Astrocyte (in vitro differentiated cells and primary cell): ENCODE data around the gene JAKMIP1. TPM values are rescaled to one million over a fixed set of nuclear protein-coding genes. Genes with fewer than 3 reads are reported as not detected.

Experiments used
- DNase-seq: peaks from one replicate; pipeline ENCODE4 v3.0.0-alpha.2; 2010; ENCODE audit warnings: low read depth
- FAIRE-seq: peaks from 2 replicates; lab custom pipeline; 2011; peaks lifted over from hg19 to GRCh38; lab: Jason Lieb, UNC
- H2AFZ ChIP-seq: 2 replicates; pipeline ENCODE4 v1.6.0; 2012; ENCODE audit warnings: low read depth, low read length, inconsistent platforms
- H3K27ac ChIP-seq: 2 replicates; pipeline ENCODE4 v1.5.1; 2011; ENCODE audit warnings: low read depth, low read length, inconsistent platforms
- H3K27me3 ChIP-seq: 2 replicates; pipeline ENCODE4 v1.6.0; 2011; ENCODE audit warnings: low read length, inconsistent platforms; ENCODE audit not compliant: insufficient read depth
- H3K36me3 ChIP-seq: 2 replicates; pipeline ENCODE4 v1.5.1; 2011; ENCODE audit warnings: low read length, inconsistent platforms; ENCODE audit not compliant: insufficient read depth
- H3K4me1 ChIP-seq: 2 replicates; pipeline ENCODE4 v1.5.1; 2011; ENCODE audit warnings: low read length, inconsistent platforms; ENCODE audit not compliant: insufficient read depth
- H3K4me2 ChIP-seq: 2 replicates; pipeline ENCODE4 v1.6.0; 2012; ENCODE audit warnings: low read length, inconsistent platforms
- H3K4me3 ChIP-seq: 2 replicates; pipeline ENCODE4 v1.5.1; 2011; ENCODE audit warnings: low read depth, mild to moderate bottlenecking, low read length, inconsistent platforms; ENCODE audit not compliant: insufficient read depth
- H3K79me2 ChIP-seq: 2 replicates; pipeline ENCODE4 v1.6.0; 2012; ENCODE audit warnings: mild to moderate bottlenecking, low read length, inconsistent platforms; ENCODE audit not compliant: insufficient read depth
- H3K9ac ChIP-seq: 2 replicates; pipeline ENCODE4 v1.6.0; 2012; ENCODE audit warnings: mild to moderate bottlenecking, low read length, inconsistent platforms
- H3K9me3 ChIP-seq: 2 replicates; pipeline ENCODE4 v1.5.1; 2012; ENCODE audit warnings: low read depth, mild to moderate bottlenecking, low read length, inconsistent platforms; ENCODE audit not compliant: insufficient read depth
- H4K20me1 ChIP-seq: 2 replicates; pipeline ENCODE4 v1.6.0; 2012; ENCODE audit warnings: low read length, inconsistent platforms; ENCODE audit not compliant: insufficient read depth
- H3K27ac Mint-ChIP-seq: one replicate; pipeline ENCODE4 v1.8.0; 2021; ENCODE audit warnings: mild to moderate bottlenecking, mixed read lengths; ENCODE audit not compliant: unreplicated experiment
- H3K27me3 Mint-ChIP-seq: one replicate; pipeline ENCODE4 v1.8.0; 2021; ENCODE audit warnings: low read depth, mixed read lengths; ENCODE audit not compliant: unreplicated experiment
- H3K36me3 Mint-ChIP-seq: one replicate; pipeline ENCODE4 v1.8.0; 2021; ENCODE audit warnings: low read depth, mixed read lengths; ENCODE audit not compliant: unreplicated experiment
- H3K4me1 Mint-ChIP-seq: one replicate; pipeline ENCODE4 v1.8.0; 2021; ENCODE audit warnings: low read depth, mixed read lengths; ENCODE audit not compliant: unreplicated experiment
- H3K4me3 Mint-ChIP-seq: one replicate; pipeline ENCODE4 v1.8.0; 2021; ENCODE audit warnings: mild to moderate bottlenecking, moderate library complexity, mixed read lengths; ENCODE audit not compliant: unreplicated experiment
- H3K9me3 Mint-ChIP-seq: one replicate; pipeline ENCODE4 v1.8.0; 2021; ENCODE audit warnings: mild to moderate bottlenecking, mixed read lengths; ENCODE audit not compliant: unreplicated experiment
- EZH2 ChIP-seq: IDR thresholded peaks from 2 replicates; pipeline ENCODE4 v1.6.1; 2012; ENCODE audit warnings: mild to moderate bottlenecking, low read length, inconsistent platforms; ENCODE audit not compliant: insufficient read depth
- total RNA-seq: library from RNA; stranded (reverse); gene quantifications from 2 replicates; pipeline ENCODE4 v1.2.1, GENCODE V29; 2021
- TF ChIP-seq, protein P1 (sequence below): IDR thresholded peaks from 2 replicates; pipeline ENCODE4 v1.5.1; 2011; ENCODE audit warnings: low read depth, mild to moderate bottlenecking, inconsistent platforms, low read length, moderate library complexity; ENCODE audit not compliant: insufficient read depth

Gene JAKMIP1
- total RNA-seq, 1 donor from 2014 or later: 0.50 TPM

DNA sequence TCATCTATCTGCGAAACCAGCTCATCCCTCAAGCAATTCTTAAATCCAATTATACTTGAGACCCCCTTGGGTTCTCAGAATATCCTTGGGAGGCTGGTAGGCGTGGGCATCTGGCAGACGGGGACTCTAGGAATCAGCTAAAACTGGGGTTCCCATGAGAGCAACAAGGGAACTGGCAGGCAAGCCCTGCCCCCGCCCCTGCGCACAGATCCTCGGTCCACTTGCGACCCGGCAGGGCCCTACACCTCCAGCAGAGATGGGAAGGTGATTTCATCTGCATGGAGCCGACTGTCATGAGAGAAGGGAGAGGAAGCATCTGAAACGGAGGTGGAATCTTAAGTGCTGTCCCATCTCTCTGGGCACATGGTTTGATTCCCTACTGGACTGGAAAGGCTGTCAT, 172.2 kb downstream of the JAKMIP1 start:
- H4K20me1 ChIP-seq: no peaks in the 10 kb centered on the region
- DNase-seq (no peak), FAIRE-seq (no peak)
- Mint-ChIP-seq H3K4me1 (peaks cover 26% of the 10 kb centered on the region), H3K27ac (no peak overlapping the region), H3K36me3 (no peaks in the 10 kb centered on the region), H3K27me3 (peaks cover 26% of the 10 kb centered on the region), H3K9me3 (no peaks in the 10 kb centered on the region), H3K4me3 (no peak overlapping the region)
- H3K4me3 ChIP-seq: no peak overlapping the region
- no peaks in the 10 kb centered on the region for H3K36me3 ChIP-seq
- no peaks in the 10 kb centered on the region for H3K9me3 ChIP-seq
- H3K9ac ChIP-seq: no peak overlapping the region
- no peaks in the 10 kb centered on the region for H3K27me3 ChIP-seq
- H3K4me2 ChIP-seq: no peak overlapping the region
- no peaks in the 10 kb centered on the region for H3K4me1 ChIP-seq
- TF ChIP-seq EZH2: no peak
- TF ChIP-seq, protein P1, sequence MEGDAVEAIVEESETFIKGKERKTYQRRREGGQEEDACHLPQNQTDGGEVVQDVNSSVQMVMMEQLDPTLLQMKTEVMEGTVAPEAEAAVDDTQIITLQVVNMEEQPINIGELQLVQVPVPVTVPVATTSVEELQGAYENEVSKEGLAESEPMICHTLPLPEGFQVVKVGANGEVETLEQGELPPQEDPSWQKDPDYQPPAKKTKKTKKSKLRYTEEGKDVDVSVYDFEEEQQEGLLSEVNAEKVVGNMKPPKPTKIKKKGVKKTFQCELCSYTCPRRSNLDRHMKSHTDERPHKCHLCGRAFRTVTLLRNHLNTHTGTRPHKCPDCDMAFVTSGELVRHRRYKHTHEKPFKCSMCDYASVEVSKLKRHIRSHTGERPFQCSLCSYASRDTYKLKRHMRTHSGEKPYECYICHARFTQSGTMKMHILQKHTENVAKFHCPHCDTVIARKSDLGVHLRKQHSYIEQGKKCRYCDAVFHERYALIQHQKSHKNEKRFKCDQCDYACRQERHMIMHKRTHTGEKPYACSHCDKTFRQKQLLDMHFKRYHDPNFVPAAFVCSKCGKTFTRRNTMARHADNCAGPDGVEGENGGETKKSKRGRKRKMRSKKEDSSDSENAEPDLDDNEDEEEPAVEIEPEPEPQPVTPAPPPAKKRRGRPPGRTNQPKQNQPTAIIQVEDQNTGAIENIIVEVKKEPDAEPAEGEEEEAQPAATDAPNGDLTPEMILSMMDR: no peak
- H3K79me2 ChIP-seq: no peaks in the 10 kb centered on the region
- no peak overlapping the region for H3K27ac ChIP-seq
- no peak overlapping the region for H2AFZ ChIP-seq

DNA sequence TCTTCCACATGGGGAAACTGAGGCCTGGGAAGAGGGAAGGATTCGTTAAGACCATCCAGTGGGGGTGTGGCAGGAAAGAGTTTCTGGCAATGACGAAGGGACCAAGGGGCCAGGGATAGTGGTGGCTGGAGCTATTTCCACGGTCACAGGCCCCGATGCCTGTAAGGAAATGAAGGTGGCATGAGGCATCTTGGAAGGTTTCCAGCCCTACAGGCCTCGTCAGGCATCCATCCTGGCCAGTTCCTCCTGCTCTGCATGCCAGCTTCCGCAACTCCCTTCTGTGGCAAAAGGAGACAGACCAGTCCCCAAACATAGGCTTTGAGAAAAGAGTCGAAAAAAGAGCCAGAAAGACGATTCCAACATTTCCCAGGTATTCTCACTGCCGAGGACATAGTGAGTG, 173.0 kb downstream of the JAKMIP1 start:
- no peak overlapping the region for H3K27ac ChIP-seq
- no peaks in the 10 kb centered on the region for H3K27me3 ChIP-seq
- TF ChIP-seq EZH2: no peak
- TF ChIP-seq, protein P1: no peak
- Mint-ChIP-seq H3K4me1 (peaks cover 26% of the 10 kb centered on the region), H3K27me3 (peaks cover 23% of the 10 kb centered on the region), H3K36me3 (no peaks in the 10 kb centered on the region), H3K4me3 (no peak overlapping the region), H3K27ac (no peak overlapping the region), H3K9me3 (no peaks in the 10 kb centered on the region)
- no peaks in the 10 kb centered on the region for H3K9me3 ChIP-seq
- H3K4me2 ChIP-seq: no peak overlapping the region
- no peak overlapping the region for H2AFZ ChIP-seq
- no peak overlapping the region for H3K9ac ChIP-seq
- no peaks in the 10 kb centered on the region for H4K20me1 ChIP-seq
- H3K4me3 ChIP-seq: no peak overlapping the region
- no peaks in the 10 kb centered on the region for H3K79me2 ChIP-seq
- DNase-seq (no peak), FAIRE-seq (no peak)
- H3K4me1 ChIP-seq: no peaks in the 10 kb centered on the region
- no peaks in the 10 kb centered on the region for H3K36me3 ChIP-seq

DNA sequence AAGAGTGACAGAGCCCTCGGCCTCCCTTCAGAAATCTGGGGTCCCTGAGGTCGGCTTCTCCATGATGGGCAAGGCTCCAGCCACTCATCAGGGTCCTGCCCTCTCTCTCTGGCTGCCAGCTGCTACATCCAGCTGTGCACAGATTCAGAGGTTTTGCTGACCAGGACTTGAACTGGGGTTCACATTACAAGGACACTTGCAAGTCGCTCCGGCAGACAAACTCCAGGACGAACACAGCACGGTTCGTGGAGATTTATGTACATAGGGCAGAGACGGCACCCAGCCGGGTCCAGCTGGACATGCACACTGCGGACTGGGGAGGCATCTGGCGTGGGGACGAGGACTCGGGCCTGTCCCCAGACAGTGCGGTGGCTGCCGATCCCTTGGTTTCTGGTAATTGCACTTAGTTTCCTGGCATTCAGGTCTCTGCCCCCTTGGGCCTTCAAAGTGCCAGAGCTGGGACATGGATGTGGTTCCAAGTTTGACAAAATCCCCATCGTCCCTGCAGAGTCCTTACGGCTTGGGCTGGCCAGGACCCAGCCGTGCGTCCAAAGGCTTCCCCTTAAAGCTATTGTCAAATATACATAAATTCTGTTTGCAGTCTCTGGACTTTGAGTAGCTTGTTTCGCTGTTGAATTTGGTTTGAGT, 175.9 kb downstream of the JAKMIP1 start:
- H3K9me3 Mint-ChIP-seq: no peaks in the 10 kb centered on the region
- FAIRE-seq (no peak), DNase-seq (no peak)
- Histone ChIP-seq H3K9me3 (no peaks in the 10 kb centered on the region), H2AFZ (no peak overlapping the region), H4K20me1 (no peaks in the 10 kb centered on the region), H3K79me2 (no peaks in the 10 kb centered on the region), H3K27me3 (peaks cover 2% of the 10 kb centered on the region), H3K4me1 (no peaks in the 10 kb centered on the region), H3K9ac (no peak overlapping the region), H3K4me3 (no peak overlapping the region), H3K36me3 (no peaks in the 10 kb centered on the region), H3K27ac (no peak overlapping the region), H3K4me2 (no peak overlapping the region)
- peaks cover 26% of the 10 kb centered on the region for H3K27me3 Mint-ChIP-seq
- H3K4me3 Mint-ChIP-seq: no peak overlapping the region
- H3K27ac Mint-ChIP-seq: no peak overlapping the region
- TF ChIP-seq EZH2: no peak
- TF ChIP-seq, protein P1: no peak
- H3K36me3 Mint-ChIP-seq: no peaks in the 10 kb centered on the region
- peaks cover 16% of the 10 kb centered on the region for H3K4me1 Mint-ChIP-seq
